IPS-NIHi7 (cell line): ENCODE data around the gene NTRK2.
A peak's percentile ranks its signal among the peaks of the same experiment; 100 is the strongest.

Experiments
- DNase-seq: peaks from one replicate; pipeline ENCODE4 v3.0.0; 2012; ENCODE audit warnings: mixed read lengths; ENCODE audit errors: extremely low spot score

NTRK2 gene

DNA sequence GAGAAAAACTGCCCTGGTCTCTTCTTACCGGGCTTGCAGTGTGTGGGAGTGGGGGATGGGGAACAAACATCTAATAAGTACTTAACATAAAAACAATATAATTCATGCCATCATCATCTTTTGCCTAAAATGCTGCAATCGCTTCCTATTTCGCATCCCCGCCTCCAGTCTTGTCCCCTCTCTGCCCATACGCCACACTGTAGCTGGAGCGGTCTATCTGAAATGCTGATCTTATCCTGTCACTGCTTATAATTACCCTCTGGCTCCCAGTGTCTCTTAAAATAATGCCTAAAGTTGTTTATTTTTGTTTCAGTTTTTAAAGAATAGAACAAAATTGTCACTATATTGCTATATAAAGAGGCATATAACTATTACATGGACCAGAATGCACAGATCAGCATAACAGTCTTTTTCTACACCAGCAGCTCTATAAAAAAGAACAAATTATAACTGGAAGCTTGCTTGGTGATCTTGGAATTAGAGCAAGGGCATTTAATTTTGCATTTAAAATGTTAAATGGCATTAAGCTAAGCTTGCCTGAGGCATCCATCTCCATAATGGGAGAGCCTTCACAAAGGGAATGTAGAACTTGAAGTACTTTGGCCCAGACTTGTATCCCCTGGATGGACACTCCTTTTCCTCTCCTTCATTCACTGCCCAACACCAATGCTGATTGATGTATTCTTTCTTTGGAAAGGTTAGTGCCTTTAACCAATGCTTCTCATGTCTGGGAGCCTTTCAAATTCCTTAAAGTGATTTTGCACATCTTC is 12.2 kb downstream of the NTRK2 start:
- DNase-seq = no peak

DNA sequence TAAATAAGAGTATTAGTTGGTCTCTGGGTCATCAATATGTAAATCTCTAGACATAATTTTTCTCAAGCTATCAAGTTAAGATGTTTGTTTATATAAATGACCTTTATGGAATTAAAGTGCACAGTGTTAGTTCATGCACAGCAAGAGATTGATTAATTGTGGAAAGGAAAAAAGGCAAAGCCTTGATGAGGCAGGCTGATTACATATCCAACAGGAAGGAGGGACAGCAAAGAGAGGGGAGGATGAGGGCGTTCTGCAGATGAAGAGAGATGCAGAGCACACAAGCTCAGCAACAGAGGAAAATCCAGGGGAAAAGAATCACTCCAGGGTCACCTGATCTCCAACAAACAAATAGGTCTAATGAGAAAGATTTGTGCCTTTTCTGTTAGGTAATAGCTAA is 16.5 kb downstream of the NTRK2 start:
- no peak for DNase-seq

DNA sequence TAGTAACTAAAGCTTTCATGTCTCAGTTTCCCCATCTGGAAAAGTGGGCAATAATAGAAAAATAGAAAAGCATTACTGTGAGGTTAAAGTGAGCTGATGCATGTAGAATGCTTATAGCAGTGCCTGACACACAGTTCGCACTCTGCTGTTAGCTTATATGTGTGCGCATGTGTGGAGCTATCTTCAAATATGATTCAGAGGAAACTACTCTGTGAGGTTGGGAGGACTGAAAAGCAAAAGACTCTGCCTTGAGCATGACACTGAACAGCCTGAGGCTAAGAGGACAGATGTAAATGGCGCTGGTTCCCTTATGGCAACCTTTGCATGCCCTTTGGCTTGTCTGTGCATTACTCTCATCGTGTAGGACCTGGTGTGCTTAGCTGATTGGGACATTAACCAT is 19.4 kb downstream of the NTRK2 start:
- no peak for DNase-seq

DNA sequence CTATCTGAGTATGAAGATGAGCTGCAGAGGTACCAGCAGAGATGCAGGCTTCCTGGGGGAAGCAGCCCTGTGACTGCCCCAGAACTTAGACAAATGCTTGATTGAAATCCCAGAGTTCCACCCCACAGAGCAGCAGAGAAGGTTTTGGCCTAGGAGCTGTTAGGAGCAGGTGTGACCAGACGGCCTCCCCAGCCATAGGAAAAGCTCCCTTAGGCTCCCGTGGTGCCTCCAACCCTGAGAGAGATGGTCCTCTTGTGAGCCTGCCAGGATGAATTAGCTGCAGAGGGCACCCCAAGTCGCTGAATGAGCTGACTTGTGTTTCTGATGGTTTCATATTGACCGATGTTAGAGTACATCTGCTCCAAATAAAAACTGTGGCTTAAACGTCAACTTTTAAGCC is 22.1 kb downstream of the NTRK2 start:
- no peak for DNase-seq

DNA sequence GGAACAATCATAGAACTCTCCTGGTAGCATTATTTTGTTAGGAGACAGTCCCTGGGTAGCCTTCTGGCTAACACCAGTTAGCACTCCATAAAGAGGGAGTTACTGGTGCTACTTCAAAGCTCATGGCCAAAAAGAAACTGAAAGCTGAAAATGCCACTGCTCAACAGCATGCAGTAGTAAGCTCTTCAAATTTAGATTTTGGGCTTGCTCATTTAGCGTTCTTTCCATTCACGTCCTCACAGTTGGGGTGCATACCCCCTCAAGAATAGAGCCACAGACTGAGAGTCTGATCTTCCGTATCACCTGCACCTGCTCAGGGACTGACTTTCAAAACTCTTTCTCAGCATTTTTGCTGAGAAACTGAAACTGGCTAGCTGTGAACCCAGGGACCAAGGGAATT is 24.7 kb downstream of the NTRK2 start:
- DNase-seq = no peak

DNA sequence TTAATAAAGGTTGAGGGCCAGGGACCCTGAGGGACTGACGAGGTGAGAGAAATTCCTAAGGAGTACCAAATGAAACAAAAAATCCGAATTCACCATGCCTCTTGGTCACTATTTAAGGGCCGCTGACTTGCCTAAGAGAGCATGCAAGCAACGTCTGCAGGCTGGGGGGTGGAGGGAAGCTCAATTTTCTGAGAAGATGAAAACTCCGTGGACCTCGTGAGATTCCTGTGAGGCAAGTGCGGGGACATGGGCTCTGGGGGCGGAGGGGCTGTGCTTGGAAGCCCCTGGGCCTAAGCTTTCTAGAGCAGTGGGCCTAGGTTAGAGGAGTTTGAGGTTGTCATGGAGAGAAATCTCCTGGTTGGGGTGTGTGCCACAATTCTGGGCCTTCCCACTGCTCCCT is 27.5 kb downstream of the NTRK2 start:
- no peak for DNase-seq

DNA sequence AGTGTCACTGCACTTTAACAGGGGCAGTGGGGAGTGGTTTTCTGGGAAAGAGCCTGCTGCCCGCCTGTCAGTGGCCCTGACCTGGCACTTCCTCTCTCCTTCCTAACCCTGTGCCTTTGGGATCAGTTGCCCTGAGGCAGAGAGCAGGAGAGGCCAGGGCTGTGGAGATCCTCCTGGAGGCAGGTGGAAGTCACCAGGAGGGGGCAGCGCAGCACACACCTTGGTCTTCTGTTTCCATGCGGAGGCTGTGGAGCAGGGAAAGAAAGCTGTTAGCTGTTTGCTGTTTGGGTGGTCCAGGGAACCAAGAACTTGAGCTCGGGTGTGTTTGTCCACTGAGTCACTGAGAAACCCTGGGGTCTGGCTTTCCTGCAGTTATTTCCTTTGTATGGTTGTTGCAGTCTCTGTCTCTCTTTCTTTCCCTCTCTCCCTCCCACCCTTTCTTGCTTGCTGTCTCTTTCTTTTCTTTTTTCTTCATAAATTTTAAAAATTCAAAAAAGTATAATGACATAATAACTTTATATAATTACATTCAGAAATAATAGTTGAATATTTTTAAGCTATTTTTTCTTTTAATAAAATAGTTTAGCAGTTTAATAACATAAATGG is 28.1 kb downstream of the NTRK2 start:
- DNase-seq = peak; percentile 87

DNA sequence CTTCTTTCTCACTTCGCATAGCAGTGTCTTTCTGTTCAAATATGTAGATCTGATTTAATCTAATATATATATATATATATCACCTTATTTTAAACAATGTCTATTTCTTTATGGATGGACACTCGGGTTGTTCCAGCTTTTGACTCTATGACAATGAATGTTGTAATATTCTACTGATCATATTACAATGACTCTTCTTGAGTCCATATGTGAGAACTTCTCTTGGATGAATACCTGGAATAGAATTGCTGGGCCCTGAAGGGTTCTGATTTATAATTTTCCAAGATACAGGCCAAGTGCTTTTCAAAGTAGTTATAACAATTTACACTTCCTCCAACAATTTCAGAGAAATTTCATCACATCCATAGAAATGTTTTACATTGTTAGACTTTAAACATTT is 28.8 kb downstream of the NTRK2 start:
- no peak for DNase-seq

DNA sequence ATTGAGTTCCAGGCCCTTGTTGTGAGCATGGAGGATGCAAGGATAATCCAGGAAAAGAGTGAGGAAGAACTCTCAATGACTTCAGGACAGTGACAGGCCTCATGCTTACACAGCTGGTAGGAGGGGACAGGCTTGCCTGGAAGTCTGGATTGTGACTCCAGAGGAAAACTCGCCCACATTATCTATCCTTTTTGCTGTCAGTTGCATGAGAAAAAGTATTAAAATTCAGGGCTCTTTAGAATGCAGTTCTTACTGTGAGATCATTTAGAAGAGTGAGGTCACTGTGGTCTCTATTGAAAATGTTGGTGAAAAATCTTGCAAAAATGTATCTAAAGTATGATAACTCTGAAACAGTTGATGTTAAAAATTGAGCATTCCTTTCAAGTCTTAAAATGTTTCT is 30.5 kb downstream of the NTRK2 start:
- DNase-seq = no peak

DNA sequence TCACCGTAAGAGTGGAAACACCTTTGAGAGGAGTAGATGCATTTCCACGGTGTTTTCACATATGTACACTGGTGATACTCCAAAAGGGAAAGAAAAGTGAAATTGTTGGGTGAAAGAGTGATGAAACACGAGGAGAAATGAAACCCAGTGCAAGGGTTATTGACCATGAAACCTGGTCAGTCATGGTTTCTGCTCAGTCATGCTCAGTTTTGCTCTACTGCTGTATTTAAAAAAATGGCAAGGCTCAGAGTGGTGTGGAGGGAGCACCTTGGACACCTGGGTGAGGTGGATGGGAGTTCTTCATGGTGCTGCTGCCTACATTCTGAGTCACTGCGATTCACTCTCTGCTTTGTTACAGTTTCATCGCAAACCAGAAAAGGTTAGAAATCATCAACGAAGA is 32.3 kb downstream of the NTRK2 start:
- no peak for DNase-seq

DNA sequence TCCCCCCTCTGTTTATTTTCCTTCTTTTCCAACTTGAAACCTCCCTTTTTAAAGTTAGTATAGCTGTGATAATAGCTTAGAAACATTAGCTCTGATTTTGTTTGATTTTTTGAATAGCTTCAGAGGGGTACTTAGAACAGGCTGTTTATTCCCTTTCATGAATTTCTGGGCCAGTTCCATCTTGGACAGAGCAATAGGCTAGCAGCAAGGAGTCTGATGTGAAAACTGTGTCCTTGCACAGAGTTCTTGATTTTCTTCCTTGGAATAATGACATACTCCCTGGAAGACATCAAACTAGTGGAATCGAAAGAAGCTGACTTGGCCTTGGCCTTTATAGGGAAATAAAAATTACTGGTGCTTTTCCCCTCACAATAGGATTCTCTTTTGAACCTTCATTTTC is 32.9 kb downstream of the NTRK2 start:
- DNase-seq = no peak

DNA sequence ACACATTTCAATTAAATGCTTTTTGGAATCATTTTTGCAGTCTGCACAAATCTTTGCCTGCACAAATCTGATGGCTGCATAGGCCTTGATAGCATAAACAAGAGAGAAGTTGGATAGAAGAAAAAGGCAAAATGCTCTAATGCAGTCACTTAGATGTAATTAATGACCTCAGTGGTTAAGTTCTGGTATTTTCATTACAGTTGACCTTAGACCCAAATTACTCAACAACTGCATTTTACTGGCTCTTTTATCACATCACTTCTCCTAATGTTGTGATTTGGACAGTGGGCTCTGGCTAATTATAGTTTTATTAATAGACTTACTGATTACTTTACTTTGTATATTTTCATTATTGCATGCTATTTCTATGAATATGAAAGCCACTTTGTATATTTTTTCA is 34.3 kb downstream of the NTRK2 start:
- no peak for DNase-seq

DNA sequence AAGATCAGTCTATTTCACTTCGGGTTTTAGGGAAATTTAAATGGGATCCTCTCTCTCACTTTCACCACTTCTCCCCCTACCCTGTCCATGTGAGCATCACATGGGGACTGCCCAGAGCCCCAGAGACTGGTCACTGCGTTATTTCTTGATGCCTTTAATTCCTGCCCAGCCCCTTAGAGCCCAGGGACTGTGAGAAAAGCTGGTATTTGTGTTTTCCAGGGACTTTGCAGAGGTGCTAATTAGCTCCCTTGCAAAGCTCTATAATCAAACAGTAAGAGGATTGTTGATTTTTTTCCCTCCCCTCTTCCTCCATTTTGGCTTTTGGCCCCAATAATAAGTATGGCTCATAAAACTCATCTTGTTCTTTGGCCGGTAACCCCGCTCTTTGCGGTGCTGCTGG is 35.6 kb downstream of the NTRK2 start:
- no peak for DNase-seq

DNA sequence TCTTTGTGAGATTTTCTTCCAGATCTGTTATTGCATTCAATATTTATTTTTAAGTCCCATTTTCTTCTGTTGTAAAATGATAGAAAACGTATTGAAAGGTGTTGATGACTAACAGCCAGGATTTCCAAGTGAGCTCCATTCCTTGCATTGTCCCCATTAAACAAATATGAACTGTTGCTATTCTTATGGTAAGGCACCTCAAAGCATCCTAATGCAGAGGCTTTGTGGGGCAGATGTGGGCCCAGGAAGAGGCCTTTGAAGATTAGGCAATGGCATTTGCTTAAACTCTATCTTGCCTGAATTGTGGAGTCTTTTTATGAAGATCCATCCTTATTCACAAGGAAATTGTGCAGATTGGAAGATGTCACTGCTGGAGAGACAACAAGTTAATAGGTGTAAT is 38.9 kb downstream of the NTRK2 start:
- peak; percentile 54 for DNase-seq

DNA sequence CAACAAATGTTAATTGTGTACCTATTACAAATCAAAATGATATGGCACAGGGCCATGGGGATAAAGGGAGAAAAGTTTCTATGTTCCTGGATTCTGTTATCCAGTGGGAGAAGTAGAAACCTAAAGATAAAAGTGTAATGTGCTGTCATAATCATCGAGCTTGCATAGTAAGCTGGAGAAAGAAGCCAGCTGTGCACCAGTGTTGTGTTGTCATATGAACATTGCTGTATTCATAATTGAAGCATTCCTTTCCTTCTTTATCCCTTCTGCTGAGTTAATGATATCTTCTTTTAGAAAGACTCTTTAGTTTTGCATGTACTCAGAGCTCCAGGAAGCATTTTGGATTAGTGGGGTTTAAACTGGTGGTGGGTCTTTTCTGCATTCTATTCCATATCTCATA is 39.5 kb downstream of the NTRK2 start:
- DNase-seq = no peak

DNA sequence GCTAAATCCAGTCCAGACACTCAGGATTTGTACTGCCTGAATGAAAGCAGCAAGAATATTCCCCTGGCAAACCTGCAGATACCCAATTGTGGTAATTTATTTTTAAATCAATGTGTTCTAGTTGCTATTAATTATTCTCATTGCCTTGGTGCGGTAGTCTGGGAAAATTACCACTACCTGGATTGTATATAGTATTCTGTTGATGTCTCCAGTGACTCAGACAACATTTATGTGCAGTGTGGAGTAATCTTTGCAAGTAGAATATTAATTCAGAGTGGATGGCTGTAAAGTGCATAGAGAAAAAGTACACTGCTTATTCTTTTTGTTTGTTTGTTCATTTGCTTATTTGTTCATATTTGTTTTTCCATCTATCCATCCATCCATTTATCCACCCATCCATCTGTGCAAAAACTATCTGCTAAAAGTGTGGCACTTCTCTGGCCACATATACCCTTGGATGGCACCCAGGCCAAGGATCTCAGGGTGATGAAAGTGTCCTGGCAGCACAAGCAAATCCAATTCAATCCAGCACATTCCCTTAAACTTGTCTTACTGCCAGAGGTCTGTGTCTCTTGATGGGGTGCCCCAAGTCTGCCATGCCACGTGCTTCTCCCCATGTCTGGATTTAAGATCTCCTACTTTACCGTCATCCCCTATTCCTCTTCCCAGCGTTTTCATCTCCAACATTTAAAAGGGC is 41.3 kb downstream of the NTRK2 start:
- DNase-seq = no peak

DNA sequence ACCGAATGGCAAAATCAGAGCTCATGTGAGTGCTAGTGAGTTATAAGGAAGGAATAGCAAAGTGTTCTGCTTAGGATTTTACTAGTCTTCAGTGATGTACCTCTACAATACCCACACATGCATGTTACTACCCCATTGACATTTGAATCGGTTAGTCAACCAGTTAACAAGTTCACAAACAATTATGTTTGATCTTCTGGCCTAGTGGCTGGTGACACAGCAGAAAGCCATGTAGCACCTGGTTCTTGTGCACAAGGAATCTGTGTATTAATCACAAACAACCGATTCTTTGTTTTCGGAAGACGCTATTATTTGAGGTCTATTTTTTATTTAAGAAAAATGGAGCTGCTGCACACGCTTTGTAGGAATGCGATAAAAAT is 41.9 kb downstream of the NTRK2 start:
- DNase-seq = no peak

DNA sequence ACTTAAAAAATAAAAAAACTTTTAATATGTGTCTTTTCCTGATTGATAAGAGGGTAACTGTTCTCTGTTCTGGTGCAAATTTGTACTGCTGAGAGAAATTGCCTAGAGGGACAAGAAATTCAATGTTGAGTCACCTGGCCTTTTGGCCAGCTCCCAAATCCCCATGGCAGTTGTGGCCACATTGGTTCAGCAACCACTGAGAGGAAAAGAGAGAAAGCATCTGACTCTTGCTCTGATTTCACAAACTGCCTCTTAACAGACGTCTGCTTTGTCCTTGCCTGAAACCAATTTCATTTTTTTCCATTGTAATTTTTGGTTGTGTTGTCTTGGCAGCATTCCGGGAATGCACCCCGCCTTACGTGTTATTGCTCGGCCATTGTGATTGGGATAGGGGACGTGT is 42.4 kb downstream of the NTRK2 start:
- no peak for DNase-seq

DNA sequence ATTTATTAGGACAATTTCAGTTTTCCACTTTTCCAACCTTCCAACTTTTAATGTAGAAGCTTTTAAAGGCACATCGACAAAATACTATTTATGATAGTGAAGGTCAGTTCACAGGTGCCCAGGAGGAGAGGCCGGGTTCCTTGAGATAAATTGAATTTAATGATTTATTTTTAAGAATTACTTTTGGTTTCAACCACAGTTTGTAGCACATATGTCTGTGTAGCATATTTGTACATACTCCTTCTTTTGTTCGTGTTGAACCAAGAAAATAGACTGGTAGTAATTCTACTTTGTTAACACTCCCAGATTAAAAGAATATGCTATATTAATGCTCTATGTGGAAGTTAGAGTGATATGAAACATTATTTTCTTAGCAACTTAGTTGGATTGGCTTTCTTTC is 46.7 kb downstream of the NTRK2 start:
- DNase-seq = no peak

DNA sequence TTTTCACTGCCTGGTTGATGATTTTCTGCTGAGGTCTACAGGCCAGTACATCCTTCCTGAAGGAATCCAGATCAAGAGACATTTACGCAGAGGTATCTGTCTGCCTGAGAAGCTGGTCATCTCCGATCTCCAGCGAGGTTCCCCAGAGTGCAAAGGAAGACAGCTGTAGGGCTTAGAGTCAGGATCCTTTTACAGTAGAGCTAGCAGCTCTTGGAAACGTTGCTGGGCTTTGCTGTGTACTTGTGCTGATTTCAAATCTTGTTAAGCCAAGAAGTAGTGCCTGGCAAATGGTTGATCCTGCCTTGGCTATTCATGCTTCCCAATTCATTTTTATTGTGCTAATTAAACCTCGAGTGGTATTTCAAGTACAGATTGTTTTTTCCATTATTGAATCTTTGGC is 48.9 kb downstream of the NTRK2 start:
- no peak for DNase-seq

DNA sequence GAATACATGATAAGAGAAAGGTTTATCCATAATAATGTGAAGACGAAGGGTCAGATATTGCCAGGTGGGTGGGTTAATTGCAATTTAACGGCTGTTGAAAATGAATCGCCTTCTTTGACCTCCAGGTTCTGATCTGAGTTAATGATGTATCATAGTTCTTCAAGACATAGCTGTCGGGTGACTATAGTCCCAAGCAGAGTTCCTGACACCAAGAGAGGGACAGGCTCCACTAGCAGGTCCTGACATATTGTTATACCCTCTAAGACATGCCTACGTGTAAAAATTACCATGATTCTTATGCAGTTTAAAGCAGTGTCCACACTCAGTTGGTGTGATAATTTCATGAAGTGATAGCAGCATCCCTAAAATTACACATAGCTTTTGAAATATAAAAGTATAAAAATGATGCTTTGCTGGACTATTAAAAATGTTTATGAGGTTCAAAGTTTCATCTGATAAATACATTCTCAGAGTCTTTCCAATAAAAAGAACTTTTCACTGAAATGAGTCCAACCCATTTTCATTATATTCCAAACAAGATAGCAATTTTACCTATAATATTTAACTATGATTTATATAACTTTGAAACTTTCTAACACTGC is 53.0 kb downstream of the NTRK2 start:
- DNase-seq = no peak

DNA sequence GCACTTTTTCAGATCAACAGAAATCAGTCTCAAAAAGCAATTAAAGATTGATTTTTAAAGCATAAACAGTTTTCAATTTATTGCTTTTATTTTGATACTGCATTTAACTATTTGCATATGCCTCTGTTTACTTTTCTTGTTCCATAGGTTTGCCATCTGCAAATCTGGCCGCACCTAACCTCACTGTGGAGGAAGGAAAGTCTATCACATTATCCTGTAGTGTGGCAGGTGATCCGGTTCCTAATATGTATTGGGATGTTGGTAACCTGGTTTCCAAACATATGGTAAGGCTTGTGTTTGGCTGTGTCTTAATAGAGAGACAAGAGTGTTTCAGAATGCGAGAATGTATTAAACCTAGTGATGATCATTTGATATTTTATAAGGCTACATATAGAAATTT is 53.9 kb downstream of the NTRK2 start:
- no peak for DNase-seq

DNA sequence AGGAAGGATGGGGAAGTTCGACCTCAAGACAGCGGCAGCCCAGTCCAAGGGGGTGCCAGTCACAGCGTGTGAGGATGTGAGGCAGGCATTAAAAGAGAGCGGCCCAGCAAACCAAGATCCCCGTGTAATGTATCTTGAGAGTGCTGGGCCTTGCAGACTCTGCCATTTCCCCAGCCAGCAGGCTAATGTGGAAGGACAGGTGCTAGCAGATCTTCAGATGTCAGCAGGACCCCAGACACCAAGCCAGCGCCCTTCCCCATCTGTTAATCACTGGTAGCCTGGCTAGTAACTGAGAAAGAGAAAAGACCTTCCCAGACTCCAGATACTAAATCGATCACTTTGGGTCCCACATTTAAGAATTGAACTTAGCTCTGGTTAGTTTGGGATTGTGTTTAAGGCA is 62.2 kb downstream of the NTRK2 start:
- DNase-seq = no peak
